Psoas muscle (tissue), 8 donors: ENCODE data around the gene BCAR3. TPM values are rescaled to one million over a fixed set of nuclear protein-coding genes. Genes with fewer than 3 reads are reported as not detected.

ENCODE experiments used
- ATAC-seq, 4 donors: fragments of 200-7000 bp; cut with Tn5 transposase; one replicate each; pipeline ENCODE4 v1.9.1; 2020; ENCODE audit warnings: moderate library complexity in 3 of 4, mild to moderate bottlenecking in 2 of 4
- DNase-seq, 2 donors: peaks; one replicate each; pipeline ENCODE4 v3.0.0-alpha.2; 2020
- H3K27ac ChIP-seq: fragments of 200-600 bp; one replicate; pipeline ENCODE4 v1.8.0; 2022
- H3K27me3 ChIP-seq, 3 donors: fragments of 200-600 bp in 1 of 3; one replicate each; pipeline versions ENCODE4 v1.6.1 to v1.8.0; 2013 to 2022; ENCODE audit warnings: low read length in 2 of 3, mild to moderate bottlenecking in 2 of 3, moderate library complexity in 1 of 3; ENCODE audit not compliant: insufficient read depth in 3 of 3
- H3K36me3 ChIP-seq, 2 donors: fragments of 200-600 bp in 1 of 2; one replicate each; pipeline versions ENCODE4 v1.6.1 to v1.8.0; 2013 to 2022; ENCODE audit warnings: low read depth in 1 of 2, mild to moderate bottlenecking in 1 of 2, moderate library complexity in 1 of 2; ENCODE audit not compliant: insufficient read depth in 1 of 2
- H3K4me1 ChIP-seq: fragments of 200-600 bp; one replicate; pipeline ENCODE4 v1.8.0; 2022
- H3K4me3 ChIP-seq: fragments of 200-600 bp; one replicate; pipeline ENCODE4 v1.8.0; 2022; ENCODE audit warnings: mild to moderate bottlenecking
- H3K9me3 ChIP-seq: fragments of 200-600 bp; one replicate; pipeline ENCODE4 v1.8.0; 2022
- WGBS, 3 donors: extraction: QIAGEN DNeasy Blood & Tissue Kit; methylation state at CpG; one replicate each; pipeline versions ENCODE4 v1.1.6 to v1.1.7; 2013; 5-methylcytosine and 5-hydroxymethylcytosine counted together
- intact Hi-C, 2 donors: fragments of 100-400 bp; cut with DNase I; formaldehyde crosslinking; loops; one replicate each; pipeline versions ENCODE4 v1.11.0 to v1.14.2; 2022
- polyA plus RNA-seq, 3 donors: library from polyadenylated mRNA; stranded (reverse); fragments of 200-250 nt; gene quantifications; one replicate each; pipeline ENCODE4 v1.2.3, GENCODE V29; 2013
- total RNA-seq, 4 donors: library from RNA; stranded (reverse); fragmentation: NEBNext Ultra II Directional in 2 of 4; extraction: Animal tissue kit (Norgen Biotek cat#: 25700) in 2 of 4; gene quantifications; one replicate each; pipeline versions ENCODE4 v1.2.1 to v1.2.4, GENCODE V29; 2021 to 2023
- TF ChIP-seq, protein P1 (sequence below): fragments of 200-600 bp; IDR thresholded peaks from one replicate; pipeline ENCODE4 v1.8.0; 2022; ENCODE audit warnings: antibody characterized with exemption
- donor health status: healthy with polysubstance abuse.
- donor health status: DM: no; HTN: no; CAD: no; lungs with moderate emphysema.
- donor health status: Bipolar disorder and iron deficiency.
- donor health status: healthy.
- donor health status: DM: yes; HTN: yes; CAD: no.
- donor health status: DM: no; HTN: no; CAD: no.
- donor health status: DM: no; HTN: no; CAD: no.
- donor health status: DM: yes; HTN: yes; CAD: no.

BCAR3 gene
- total and polyA plus RNA-seq, 7 donors = 15.8 to 64.1 (median 18.4) TPM

- H3K4me3 ChIP-seq = no peak overlapping the region
- intact Hi-C loops = no loop called here
- TF ChIP-seq, protein P1, sequence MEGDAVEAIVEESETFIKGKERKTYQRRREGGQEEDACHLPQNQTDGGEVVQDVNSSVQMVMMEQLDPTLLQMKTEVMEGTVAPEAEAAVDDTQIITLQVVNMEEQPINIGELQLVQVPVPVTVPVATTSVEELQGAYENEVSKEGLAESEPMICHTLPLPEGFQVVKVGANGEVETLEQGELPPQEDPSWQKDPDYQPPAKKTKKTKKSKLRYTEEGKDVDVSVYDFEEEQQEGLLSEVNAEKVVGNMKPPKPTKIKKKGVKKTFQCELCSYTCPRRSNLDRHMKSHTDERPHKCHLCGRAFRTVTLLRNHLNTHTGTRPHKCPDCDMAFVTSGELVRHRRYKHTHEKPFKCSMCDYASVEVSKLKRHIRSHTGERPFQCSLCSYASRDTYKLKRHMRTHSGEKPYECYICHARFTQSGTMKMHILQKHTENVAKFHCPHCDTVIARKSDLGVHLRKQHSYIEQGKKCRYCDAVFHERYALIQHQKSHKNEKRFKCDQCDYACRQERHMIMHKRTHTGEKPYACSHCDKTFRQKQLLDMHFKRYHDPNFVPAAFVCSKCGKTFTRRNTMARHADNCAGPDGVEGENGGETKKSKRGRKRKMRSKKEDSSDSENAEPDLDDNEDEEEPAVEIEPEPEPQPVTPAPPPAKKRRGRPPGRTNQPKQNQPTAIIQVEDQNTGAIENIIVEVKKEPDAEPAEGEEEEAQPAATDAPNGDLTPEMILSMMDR = no peak
- ATAC-seq = no peak
- 44 to 54% (median 46%) methylated on average over 1 of the region's 1 CpG for WGBS, 3 donors
- peak overlapping the region; percentile 86 for H3K27ac ChIP-seq
- peaks cover 82% of the 10 kb centered on the region for H3K4me1 ChIP-seq
- no peaks in the 10 kb centered on the region for H3K36me3 ChIP-seq
- H3K27me3 ChIP-seq = no peaks in the 10 kb centered on the region
- no peaks in the 10 kb centered on the region for H3K9me3 ChIP-seq
- DNase-seq = no peak
Measured at GRCh38 chr1:93604411-93604810, 77.2 kb downstream of the BCAR3 start.

GRCh38 chr1:93603601-93604000 lies 78.0 kb downstream of the BCAR3 start:
- 37 to 64% (median 48%) methylated on average over 4 of the region's 4 CpGs for WGBS, 3 donors
- TF ChIP-seq, protein P1 = no peak
- H3K9me3 ChIP-seq = no peaks in the 10 kb centered on the region
- DNase-seq = no peak
- no peak for ATAC-seq
- intact Hi-C loops = no loop called here
- H3K4me1 ChIP-seq = peaks cover 82% of the 10 kb centered on the region
- H3K27ac ChIP-seq = peak overlapping the region; percentile 76
- no peaks in the 10 kb centered on the region for H3K36me3 ChIP-seq
- H3K27me3 ChIP-seq = no peaks in the 10 kb centered on the region
- H3K4me3 ChIP-seq = no peak overlapping the region

DNA sequence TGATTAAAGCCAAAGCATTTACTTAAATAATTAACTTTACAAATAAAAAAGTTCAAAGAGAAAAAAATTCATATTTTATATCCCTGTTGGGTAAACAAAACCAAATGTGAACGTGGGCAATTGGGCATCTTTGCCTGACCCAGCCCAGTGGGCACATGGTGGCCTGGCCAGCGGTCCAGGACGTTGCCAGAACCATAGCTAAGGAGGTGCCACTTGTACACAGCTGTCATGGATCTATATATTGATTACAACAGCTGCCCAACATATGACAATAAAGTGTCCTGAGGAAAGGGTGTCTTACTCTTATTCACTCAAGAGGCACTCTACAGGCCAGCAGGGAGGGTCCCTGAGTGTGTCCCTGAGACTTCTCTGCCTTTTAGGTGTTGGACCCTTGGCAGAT lies 78.5 kb downstream of the BCAR3 start:
- no peaks in the 10 kb centered on the region for H3K9me3 ChIP-seq
- H3K27ac ChIP-seq = peak overlapping the region; percentile 76
- WGBS, 3 donors = 61 to 80% (median 77%) methylated on average over 3 of the region's 3 CpGs
- no peak for ATAC-seq
- H3K36me3 ChIP-seq = no peaks in the 10 kb centered on the region
- H3K27me3 ChIP-seq = no peaks in the 10 kb centered on the region
- peaks cover 82% of the 10 kb centered on the region for H3K4me1 ChIP-seq
- no peak overlapping the region for H3K4me3 ChIP-seq
- no peak for DNase-seq
- intact Hi-C loops = no loop called here
- TF ChIP-seq, protein P1 = no peak

- Histone ChIP-seq H3K27ac (peak overlapping the region; percentile 76), H3K27me3 (no peaks in the 10 kb centered on the region), H3K4me3 (no peak overlapping the region), H3K36me3 (no peaks in the 10 kb centered on the region), H3K4me1 (peaks cover 83% of the 10 kb centered on the region), H3K9me3 (no peaks in the 10 kb centered on the region)
- WGBS, 3 donors = 94 to 100% (median 98%) methylated on average over 4 of the region's 4 CpGs
- DNase-seq (no peak), ATAC-seq (no peak)
- intact Hi-C loops = no loop called here
- TF ChIP-seq, protein P1 = no peak
Measured at GRCh38 chr1:93602101-93602500, 79.5 kb downstream of the BCAR3 start.

DNA sequence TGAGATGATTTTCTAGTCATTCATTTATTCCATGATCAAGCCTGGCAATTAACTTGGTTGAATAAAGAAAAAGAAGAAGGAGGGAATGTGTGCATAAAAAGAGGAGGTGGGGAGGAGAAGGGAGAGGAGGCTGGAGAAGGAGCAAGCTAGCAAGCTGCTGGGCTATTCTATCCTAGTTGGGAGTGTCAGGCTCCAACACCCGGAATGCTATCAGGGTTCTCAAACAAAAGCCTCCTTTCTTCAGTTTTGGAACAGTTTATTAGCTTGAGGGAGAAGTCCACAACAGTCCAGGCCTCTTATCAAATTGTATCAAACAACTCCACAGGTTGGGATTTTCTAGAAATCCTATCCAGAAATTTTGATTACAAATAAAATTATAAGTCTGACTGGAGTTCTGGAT lies 80.0 kb downstream of the BCAR3 start:
- Histone ChIP-seq H3K9me3 (no peaks in the 10 kb centered on the region), H3K4me1 (peaks cover 83% of the 10 kb centered on the region), H3K27me3 (no peaks in the 10 kb centered on the region), H3K36me3 (no peaks in the 10 kb centered on the region), H3K4me3 (no peak overlapping the region), H3K27ac (peak overlapping the region; percentile 76)
- ATAC-seq = no peak
- no peak for DNase-seq
- TF ChIP-seq, protein P1 = no peak
- intact Hi-C loops = no loop called here
- whole genome bisulfite sequencing, 3 donors = 55 to 70% (median 55%) methylated on average over 1 of the region's 1 CpG
